ENCODE data around the gene TCF4. TPM values are rescaled to one million over a fixed set of nuclear protein-coding genes. Genes with fewer than 3 reads are reported as not detected.

TCF4 gene
- total RNA-seq, 1 donor from 2014 or later = 3.9 TPM

DNA sequence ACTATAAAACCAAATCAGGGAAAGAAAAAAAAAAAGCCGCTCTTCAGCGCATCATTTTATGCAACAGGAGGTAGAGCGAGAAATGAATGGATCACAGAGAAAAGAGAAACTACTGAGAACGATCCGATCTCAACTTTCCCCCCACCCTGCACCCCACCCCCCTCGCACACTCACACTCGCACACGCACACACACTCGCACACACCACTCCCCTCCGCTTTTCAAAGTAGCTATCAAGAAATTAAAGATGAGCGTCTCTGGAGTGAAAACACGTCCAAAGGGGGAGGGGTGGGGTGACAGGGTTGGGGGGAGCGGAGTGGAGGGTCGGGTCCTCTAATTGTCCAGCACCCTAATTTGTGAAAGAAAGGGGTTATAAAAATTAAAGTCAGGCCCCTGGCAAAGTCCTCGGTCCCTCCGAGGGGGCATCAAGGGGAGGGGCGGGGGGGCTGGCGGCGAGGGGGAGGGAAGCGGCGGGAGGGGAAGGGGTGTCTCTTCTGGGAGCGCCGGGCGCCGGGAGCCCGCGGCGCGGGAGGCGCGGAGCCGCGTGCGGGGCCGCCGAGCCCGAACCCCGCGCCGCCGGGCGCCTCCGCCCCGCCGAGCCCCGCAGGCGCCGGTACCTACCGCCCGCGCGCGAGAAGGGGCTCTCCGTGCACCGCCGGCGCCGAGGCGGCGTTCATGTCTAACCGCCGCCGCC lies 428 bp downstream of the TCF4 start:
- intact Hi-C loops (cut with micrococcal nuclease) = loop anchor here (2.0 to 10.0 kb wide), 7 partner anchors 173 to 1999 kb away; partner anchors contain the start of genes C18orf54, FECH, POLI and STARD6

- intact Hi-C loops (cut with micrococcal nuclease) = loop anchor here (5.0 to 10.0 kb wide), 3 partner anchors 354 to 1321 kb away; partner anchors contain the start of genes C18orf54, POLI and STARD6
Measured at GRCh38 chr18:55585920-55586561, 2.0 kb downstream of the TCF4 start.

DNA sequence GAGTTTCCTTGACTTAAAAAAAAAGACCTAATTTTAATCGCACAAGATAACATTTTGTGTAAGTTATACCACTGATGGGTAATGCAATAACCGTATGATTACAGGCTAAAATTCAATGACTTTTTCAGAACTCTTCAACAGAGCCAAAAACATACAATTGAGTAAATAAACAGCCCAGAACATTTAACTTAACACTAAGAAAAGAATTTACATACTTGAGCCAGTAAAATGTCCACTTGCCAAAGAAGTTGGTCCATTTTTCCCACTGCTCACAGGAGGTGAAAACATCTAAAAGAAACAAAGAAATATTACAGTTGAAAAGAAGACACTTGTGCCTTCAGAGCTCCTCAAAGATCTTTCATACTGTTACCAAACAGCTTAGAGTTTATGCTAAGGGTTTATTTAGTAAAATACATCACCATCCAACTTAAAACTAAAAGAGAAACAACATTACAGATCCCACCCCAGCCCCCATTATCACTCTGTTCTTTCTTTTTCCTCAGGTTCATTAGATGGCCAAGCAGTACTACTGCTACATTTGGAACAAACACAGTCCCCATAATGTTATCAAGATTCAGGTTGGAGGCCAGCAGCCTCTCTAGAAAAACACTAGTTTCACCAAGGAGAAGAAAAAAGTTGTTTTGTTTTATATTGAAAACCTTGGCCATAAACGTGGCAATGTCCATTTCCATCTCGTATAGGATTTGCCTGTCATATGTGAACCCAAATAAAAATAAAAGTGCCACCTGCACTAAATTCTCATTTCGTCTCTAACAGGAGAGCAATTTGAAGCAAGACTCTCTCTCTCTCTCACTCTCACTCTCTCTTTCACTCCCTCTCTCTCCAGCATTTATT lies 2.7 kb downstream of the TCF4 start:
- intact Hi-C loops (cut with micrococcal nuclease) = loop anchor here (5.0 to 10.0 kb wide), 3 partner anchors 353 to 1320 kb away; partner anchors contain the start of genes C18orf54, POLI and STARD6

GRCh38 chr18:55584201-55584600 lies 3.8 kb downstream of the TCF4 start:
- intact Hi-C loops (cut with micrococcal nuclease) = loop anchor here (10.0 kb wide), 1 partner anchor 1319 kb away; the partner anchor contains the start of gene POLI

- intact Hi-C loops (cut with micrococcal nuclease) = loop anchor here (10.0 kb wide), 1 partner anchor 1318 kb away; the partner anchor contains the start of gene POLI
Measured at GRCh38 chr18:55582325-55582724, 5.7 kb downstream of the TCF4 start.

DNA sequence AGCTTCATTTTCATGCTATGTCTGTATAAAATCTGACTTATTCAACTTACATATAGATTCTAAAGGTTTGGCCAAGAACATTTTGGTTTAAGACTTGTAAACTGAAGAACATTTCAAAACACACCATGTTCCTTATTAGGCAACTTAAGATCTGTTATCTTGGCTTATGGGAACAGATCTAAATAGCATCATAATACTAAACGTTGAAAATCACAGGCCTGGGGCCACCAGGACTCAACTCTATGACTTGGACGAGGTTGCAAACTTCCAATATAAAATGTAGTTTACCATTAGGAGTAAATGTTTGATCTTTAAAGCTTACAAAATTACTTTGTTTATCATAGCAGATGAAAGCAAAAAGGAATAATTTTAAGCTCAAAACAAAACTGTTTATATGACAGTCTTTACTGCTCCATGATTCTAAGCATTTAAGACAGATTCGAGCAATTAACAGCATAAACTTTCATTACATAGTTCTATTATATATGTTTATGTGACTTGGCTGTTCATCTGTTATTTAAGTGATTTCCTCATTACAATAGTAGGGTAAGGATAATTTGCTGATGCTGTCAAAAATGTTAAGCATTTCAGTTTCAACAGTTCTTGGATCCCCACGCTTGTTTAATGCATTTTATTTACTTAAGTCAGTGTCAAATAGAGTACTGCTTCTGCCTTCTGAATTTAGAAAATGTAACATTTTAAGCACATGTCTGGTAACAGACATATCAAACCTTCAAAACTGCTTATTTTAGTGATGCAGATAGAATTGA lies 8.3 kb downstream of the TCF4 start:
- intact Hi-C loops (cut with micrococcal nuclease) = loop anchor here (10.0 kb wide), 1 partner anchor 1315 kb away; the partner anchor contains the start of gene POLI

DNA sequence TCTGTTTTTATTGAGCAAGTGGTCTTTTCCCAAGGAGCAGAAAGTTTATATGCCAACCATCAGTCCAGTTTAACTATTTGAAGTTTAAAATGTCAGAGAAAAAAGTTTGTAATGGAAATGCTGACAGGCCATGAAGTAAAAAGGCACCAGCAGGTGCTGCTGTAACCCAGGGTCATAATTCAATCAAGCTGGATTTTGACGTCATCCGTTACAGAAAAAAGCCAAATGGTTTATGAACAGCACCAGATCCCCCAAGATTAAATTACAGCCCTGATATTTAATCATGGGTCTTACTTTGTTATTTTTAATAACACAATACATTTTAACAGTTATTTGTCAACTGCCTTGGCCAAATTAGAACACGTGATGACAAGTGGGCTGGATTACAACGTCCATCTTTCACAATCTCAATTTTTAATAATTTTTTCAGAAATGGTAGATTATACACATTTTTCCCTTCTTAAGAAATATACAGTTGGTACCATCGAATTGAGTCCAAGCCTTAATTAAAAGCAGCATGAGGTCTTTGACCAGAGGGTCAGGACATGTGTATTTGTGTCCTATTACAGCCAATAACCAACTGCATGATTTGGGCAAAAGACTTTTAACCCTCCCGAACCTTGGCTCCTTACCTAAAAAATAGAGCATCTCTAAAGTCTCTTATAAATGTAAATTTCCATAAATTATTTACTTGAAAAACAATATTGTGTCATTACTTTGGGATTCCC lies 10.0 kb downstream of the TCF4 start:
- intact Hi-C loops (cut with micrococcal nuclease) = no loop called here

- intact Hi-C loops (cut with micrococcal nuclease) = no loop called here
Measured at GRCh38 chr18:55576001-55576400, 12.0 kb downstream of the TCF4 start.

DNA sequence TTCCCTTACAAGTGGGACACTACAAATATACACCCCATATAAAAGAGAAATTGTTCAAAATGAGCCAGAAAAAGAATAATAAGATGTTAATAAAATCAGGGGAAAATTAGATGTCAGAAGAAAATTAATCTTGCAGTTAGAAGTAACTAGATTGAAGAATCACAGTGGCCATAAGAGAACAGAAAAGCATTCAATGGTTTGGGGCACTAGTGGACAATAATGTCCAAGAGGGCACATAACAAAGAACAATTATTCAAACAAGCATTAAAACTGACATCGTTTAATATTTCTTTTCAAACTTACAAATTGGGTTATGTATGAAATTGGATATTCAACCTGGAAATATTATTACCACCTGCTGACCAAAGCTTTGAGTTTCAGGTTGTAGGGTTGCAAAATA lies 12.9 kb downstream of the TCF4 start:
- intact Hi-C loops (cut with micrococcal nuclease) = no loop called here

- intact Hi-C loops (cut with micrococcal nuclease) = no loop called here
Measured at GRCh38 chr18:55573386-55573785, 14.6 kb downstream of the TCF4 start.

- intact Hi-C loops (cut with micrococcal nuclease) = no loop called here
Measured at GRCh38 chr18:55570966-55571365, 17.0 kb downstream of the TCF4 start.

GRCh38 chr18:55566456-55566935 lies 21.5 kb downstream of the TCF4 start:
- intact Hi-C loops (cut with micrococcal nuclease) = loop anchor here (5.0 kb wide), 1 partner anchor 49 kb away; no protein-coding TSS in a partner anchor

DNA sequence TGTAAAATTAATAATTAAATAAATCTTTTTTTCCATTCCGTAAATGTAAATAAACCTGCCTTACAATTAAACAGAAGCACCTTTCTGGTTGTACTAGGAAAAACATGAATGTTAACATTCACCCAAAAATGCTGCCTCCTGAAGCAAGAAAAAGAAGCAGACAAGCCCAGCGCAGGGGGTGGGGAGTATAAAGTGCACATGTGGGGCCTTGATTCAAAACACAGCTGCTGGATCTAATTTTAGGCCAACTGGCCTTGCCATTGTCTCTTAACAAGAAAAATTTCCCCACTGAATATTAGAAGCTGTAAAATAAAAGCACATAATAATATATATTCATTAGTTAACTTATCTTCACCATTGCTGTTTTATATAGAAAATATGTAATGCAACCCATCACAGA lies 28.3 kb downstream of the TCF4 start:
- intact Hi-C loops (cut with micrococcal nuclease) = no loop called here

DNA sequence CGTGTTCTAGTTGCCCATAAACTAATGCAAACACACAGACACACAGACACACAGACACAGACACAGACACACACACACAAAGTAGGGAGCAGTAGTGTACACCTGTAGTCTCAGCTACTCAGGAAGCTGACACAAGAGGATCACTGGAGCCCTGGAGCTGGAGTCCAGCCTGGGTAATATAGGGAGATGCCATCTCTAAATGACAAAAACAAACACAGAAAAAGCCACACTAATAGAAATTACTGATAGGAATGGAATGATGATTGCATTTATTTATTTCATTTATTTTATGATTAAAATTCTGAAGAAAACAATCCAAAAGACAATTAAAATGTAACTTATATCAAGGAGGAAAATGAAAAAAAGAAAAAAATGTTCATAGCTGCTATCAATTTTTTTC lies 30.8 kb downstream of the TCF4 start:
- intact Hi-C loops (cut with micrococcal nuclease) = no loop called here

GRCh38 chr18:55555395-55556027 lies 32.5 kb downstream of the TCF4 start:
- intact Hi-C loops (cut with micrococcal nuclease) = no loop called here

DNA sequence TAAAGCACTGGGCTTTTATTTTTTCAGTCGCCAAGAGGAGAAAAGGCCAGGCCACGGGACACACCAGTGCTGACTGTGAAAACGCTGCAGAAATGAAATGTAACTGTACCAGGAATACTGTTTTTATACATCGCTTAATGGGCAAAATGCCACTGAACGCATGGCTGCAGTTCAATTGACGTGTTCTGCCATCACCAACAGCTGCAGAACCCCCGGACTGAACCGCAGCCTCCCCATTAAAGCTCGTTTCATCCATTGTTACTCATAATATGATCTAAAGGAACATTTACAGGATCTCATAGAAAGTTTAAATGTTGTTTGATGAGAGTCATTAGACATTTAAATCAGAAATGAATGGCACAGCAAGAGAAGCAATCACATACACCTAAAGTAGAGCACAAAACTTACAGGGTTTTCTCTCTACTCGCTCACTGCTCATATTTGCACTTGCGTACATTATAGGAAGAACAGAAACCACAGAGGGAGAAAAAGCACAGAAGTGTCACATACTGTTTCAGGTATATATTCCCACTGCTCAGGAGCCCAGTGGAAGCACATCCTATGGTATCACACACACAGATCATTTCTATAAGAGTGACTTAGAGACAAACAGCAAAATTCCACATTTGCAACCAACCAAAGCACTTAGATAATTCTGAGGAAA lies 35.3 kb downstream of the TCF4 start:
- intact Hi-C loops (cut with micrococcal nuclease) = no loop called here

- intact Hi-C loops (cut with micrococcal nuclease) = no loop called here
Measured at GRCh38 chr18:55551227-55551626, 36.8 kb downstream of the TCF4 start.

DNA sequence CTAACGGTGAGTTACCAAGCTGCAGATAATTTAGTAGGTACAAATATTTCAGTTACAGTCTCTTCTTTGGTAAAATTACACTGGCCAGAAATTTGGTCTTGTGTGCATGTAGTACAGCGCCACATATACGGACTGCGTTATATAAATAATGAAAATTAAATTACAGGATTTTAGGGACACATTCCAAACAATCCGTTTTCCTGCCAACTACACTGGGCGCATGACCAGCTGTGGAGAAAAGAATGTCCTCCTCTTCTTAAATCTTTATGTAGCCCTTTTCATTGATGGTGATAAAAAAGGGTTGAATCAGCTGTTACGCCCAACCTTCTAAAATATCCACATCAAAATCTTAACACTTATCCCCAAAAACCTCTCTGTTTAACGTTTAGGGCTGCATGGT lies 37.5 kb downstream of the TCF4 start:
- intact Hi-C loops (cut with micrococcal nuclease) = no loop called here

Measured in T-helper 1 cell treated with Interleukin-12 subunit alpha and Interleukin-12 subunit beta and Interleukin-4 antibody, amounts not matched to agents 30 ng/mL and 1 ng/mL, for 36 hours (primary cell).